Endothelial cell of umbilical vein (primary cell): Measurements from ENCODE around the gene UPB1. TPM values are rescaled to one million over a fixed set of nuclear protein-coding genes. Genes with fewer than 3 reads are reported as not detected.

ENCODE experiments used
- BruUV-seq: library from RNA; stranded (reverse); fragments of 400-500 nt; replicated peaks from 2 replicates; lab custom pipeline; 2021; lab: Mats Ljungman, UMichigan
- CTCF ChIA-PET: fragments of 300-600, 350-600 bp; sonication (Branson Sonifier 250); formaldehyde crosslinking; loops from one replicate; lab custom pipeline; 2021; ENCODE audit warnings: antibody characterized with exemption, inconsistent platforms; lab: Charles Lee
- POLR2A ChIA-PET: fragments of 300-600, 350-600 bp; sonication (Branson Sonifier 250); formaldehyde crosslinking; loops from one replicate; lab custom pipeline; 2021; ENCODE audit warnings: antibody characterized with exemption, inconsistent platforms; lab: Charles Lee
- DNase-seq: peaks from one replicate; pipeline ENCODE4 v3.0.0-alpha.2; 2011; ENCODE audit warnings: low read depth, low spot score
- FAIRE-seq: peaks from 2 replicates; lab custom pipeline; 2011; peaks lifted over from hg19 to GRCh38; lab: Jason Lieb, UNC
- H2AFZ ChIP-seq: 2 replicates; pipeline ENCODE4 v1.6.0; 2012; ENCODE audit warnings: low read depth, low read length, control low read depth, inconsistent platforms
- H3K27ac ChIP-seq: 2 replicates; pipeline ENCODE4 v1.5.1; 2011; ENCODE audit warnings: low read depth, mild to moderate bottlenecking, control low read depth, low read length, moderate library complexity; ENCODE audit not compliant: insufficient read depth
- H3K27me3 ChIP-seq, 2 experiments: 2 replicates each; pipeline versions ENCODE4 v1.6.0 to v1.6.1; 2011; ENCODE audit warnings: low read length in 2 of 2, mixed read lengths in 1 of 2; ENCODE audit not compliant: control insufficient read depth in 2 of 2, insufficient read depth in 2 of 2
- H3K36me3 ChIP-seq, 2 experiments: 2 replicates in 1 of 2; 3 replicates in 1 of 2; pipeline ENCODE4 v1.5.1; 2011; ENCODE audit warnings: low read length in 2 of 2, mild to moderate bottlenecking in 1 of 2, moderate library complexity in 1 of 2; ENCODE audit not compliant: control insufficient read depth in 2 of 2, insufficient read depth in 2 of 2; ENCODE audit errors: extremely low read depth in 1 of 2
- H3K4me1 ChIP-seq: 3 replicates; pipeline ENCODE4 v1.5.1; 2011; ENCODE audit warnings: mild to moderate bottlenecking, low read length; ENCODE audit not compliant: control insufficient read depth, insufficient read depth; ENCODE audit errors: extremely low read depth
- H3K4me2 ChIP-seq: 2 replicates; pipeline ENCODE4 v1.6.1; 2011; ENCODE audit warnings: low read length, control low read depth, mixed read lengths; ENCODE audit not compliant: insufficient read depth
- H3K4me3 ChIP-seq, 3 experiments: fragments of 200-600 bp in 1 of 3; sonication (generic), shearing (Covaris generic) in 1 of 3; replicated peaks in 1 of 3; 2 replicates each; pipeline ENCODE4 v1.5.1; 2011 to 2016; ENCODE audit warnings: control low read depth in 3 of 3, low read length in 3 of 3, mild to moderate bottlenecking in 2 of 3, inconsistent platforms in 1 of 3, low read depth in 1 of 3, moderate library complexity in 1 of 3; ENCODE audit not compliant: insufficient read depth in 1 of 3
- H3K79me2 ChIP-seq: 2 replicates; pipeline ENCODE4 v1.6.0; 2012; ENCODE audit warnings: low read length, inconsistent platforms; ENCODE audit not compliant: control insufficient read depth, insufficient read depth
- H3K9ac ChIP-seq: replicated peaks from 2 replicates; pipeline ENCODE3; 2011; ENCODE audit warnings: low read length, control low read depth; ENCODE audit not compliant: insufficient read depth; ENCODE audit errors: extremely low read depth
- H3K9me1 ChIP-seq: replicated peaks from 3 replicates; pipeline ENCODE4 v1.6.0; 2011; ENCODE audit warnings: mild to moderate bottlenecking, low read length; ENCODE audit not compliant: control insufficient read depth, insufficient read depth; ENCODE audit errors: extremely low read depth
- H3K9me3 ChIP-seq: replicated peaks from 2 replicates; pipeline ENCODE4 v1.5.1; 2012; ENCODE audit warnings: low read length, inconsistent platforms; ENCODE audit not compliant: control insufficient read depth, insufficient read depth
- H4K20me1 ChIP-seq: replicated peaks from 2 replicates; pipeline ENCODE3; 2011; ENCODE audit warnings: mild to moderate bottlenecking, low read length; ENCODE audit not compliant: control insufficient read depth, insufficient read depth; ENCODE audit errors: extremely low read depth
- EZH2 ChIP-seq: IDR thresholded peaks from 2 replicates; pipeline ENCODE4 v1.6.1; 2012; ENCODE audit warnings: borderline replicate concordance, low read depth, mild to moderate bottlenecking, moderate library complexity, low read length, inconsistent platforms; ENCODE audit not compliant: severe bottlenecking
- FOS ChIP-seq: IDR thresholded peaks from 2 replicates; pipeline ENCODE4 v1.6.1; 2011; ENCODE audit warnings: mild to moderate bottlenecking, low read length, moderate library complexity, borderline replicate concordance; ENCODE audit not compliant: insufficient read depth
- MYC ChIP-seq: IDR thresholded peaks from one replicate; pipeline ENCODE4 v1.6.1; 2011; ENCODE audit warnings: mild to moderate bottlenecking, low read depth, low read length
- POLR2A ChIP-seq: IDR thresholded peaks from 2 replicates; pipeline ENCODE4 v1.6.1; 2012; ENCODE audit warnings: low read depth, mild to moderate bottlenecking, control low read depth, low read length
- POLR2AphosphoS5 ChIP-seq: IDR thresholded peaks from 2 replicates; pipeline ENCODE4 v1.6.1; 2012; ENCODE audit warnings: low read depth, mild to moderate bottlenecking, control low read depth, low read length, moderate library complexity; ENCODE audit not compliant: insufficient read depth
- dilution Hi-C: fragments of 300-500 bp; cut with MboI; formaldehyde crosslinking; loops from one replicate; pipeline ENCODE4 v1.15.0; 2019; ENCODE audit warnings: low sequenced_read_pairs; ENCODE audit not compliant: extremely low pct_ligation_motif_present
- intact Hi-C: fragments of 100-400 bp; cut with micrococcal nuclease; formaldehyde crosslinking; loops from one replicate; pipeline ENCODE4 v1.10.0; 2022
- polyA plus RNA-seq, 4 experiments: library from polyadenylated mRNA; depleted of rRNA in 3 of 4; stranded (reverse) in 3 of 4; unstranded in 1 of 4; fragments of >200 nt; gene quantifications; 2 replicates each; pipeline versions ENCODE4 v1.2.1 to v1.2.3, GENCODE V29; 2011 to 2012; ENCODE audit warnings: missing spikeins in 1 of 4
- total RNA-seq: library from RNA; stranded (reverse); gene quantifications from 2 replicates; pipeline ENCODE4 v1.2.3, GENCODE V29; 2021

Gene UPB1
- total and polyA plus RNA-seq, 2 donors (not counting 3 experiments of a cell fraction or from before 2014, with no cell fraction given): 0.30 to 0.80 TPM

- dilution Hi-C loops (no loop called here), intact Hi-C loops (no loop called here)
- no peaks in the 10 kb centered on the region for H3K9me3 ChIP-seq
- CTCF ChIA-PET: interaction anchor here (0.9 to 2.0 kb wide), 12 partner anchors 10 to 650 kb away, joined by 3 to 5 read pairs (median 3); partner anchors contain the start of gene SLC2A11
- H3K4me3 ChIP-seq: no peak overlapping the region
- peaks cover 16% of the 10 kb centered on the region for H3K4me1 ChIP-seq
- H3K4me2 ChIP-seq: peak overlapping the region; percentile 67
- no peak overlapping the region for H3K9ac ChIP-seq
- TF ChIP-seq POLR2AphosphoS5: no peak
- H3K9me1 ChIP-seq: no peaks in the 10 kb centered on the region
- DNase-seq: peak; percentile 52
- peak overlapping the region; percentile 88 for H2AFZ ChIP-seq
- H3K79me2 ChIP-seq: no peaks in the 10 kb centered on the region
- peak overlapping the region; percentile 40 for H3K27ac ChIP-seq
- no peaks in the 10 kb centered on the region for H4K20me1 ChIP-seq
- no peaks in the 10 kb centered on the region for H3K36me3 ChIP-seq
- H3K27me3 ChIP-seq: no peaks in the 10 kb centered on the region
- POLR2A ChIA-PET: no interaction called here
- BruUV-seq: no TSS peak
- peak; percentile 53 for FAIRE-seq
These were observed 11.8 kb downstream of the UPB1 start for GRCh38 chr22:24506802-24507438.

GRCh38 chr22:24507716-24508115, 12.6 kb downstream of the UPB1 start:
- no peak overlapping the region for H3K4me2 ChIP-seq
- no peak for DNase-seq
- BruUV-seq: no TSS peak
- H3K9me1 ChIP-seq: no peaks in the 10 kb centered on the region
- no peaks in the 10 kb centered on the region for H3K79me2 ChIP-seq
- no peak for FAIRE-seq
- peak overlapping the region; percentile 88 for H2AFZ ChIP-seq
- no peaks in the 10 kb centered on the region for H3K27me3 ChIP-seq
- intact Hi-C loops (no loop called here), dilution Hi-C loops (no loop called here)
- CTCF ChIA-PET: interaction anchor here (0.9 to 2.0 kb wide), 9 partner anchors 11 to 650 kb away, joined by 3 to 5 read pairs (median 3); partner anchors contain the start of gene SLC2A11
- H3K9me3 ChIP-seq: no peaks in the 10 kb centered on the region
- H3K36me3 ChIP-seq: no peaks in the 10 kb centered on the region
- TF ChIP-seq EZH2: no peak
- no peak for TF ChIP-seq POLR2AphosphoS5
- TF ChIP-seq FOS: no peak
- no peak for TF ChIP-seq POLR2A
- TF ChIP-seq MYC: no peak
- no peak overlapping the region for H3K9ac ChIP-seq
- POLR2A ChIA-PET: no interaction called here
- H3K27ac ChIP-seq: no peak overlapping the region
- H4K20me1 ChIP-seq: no peaks in the 10 kb centered on the region
- peaks cover 16% of the 10 kb centered on the region for H3K4me1 ChIP-seq
- no peak overlapping the region for H3K4me3 ChIP-seq
